H1 (cell line): Measurements from ENCODE around the gene COTL1. TPM values are rescaled to one million over a fixed set of nuclear protein-coding genes. Genes with fewer than 3 reads are reported as not detected.

Source experiments
- SP1 ChIP-seq: IDR thresholded peaks from 2 replicates; pipeline ENCODE4 v1.6.1; 2011; ENCODE audit warnings: low read depth, low read length
- polyA plus RNA-seq, 7 experiments: library from polyadenylated mRNA; depleted of rRNA in 3 of 7; stranded (reverse) in 5 of 7; unstranded in 2 of 7; fragments of >200 nt in 5 of 7; fragments of 200-250 nt in 2 of 7; gene quantifications; 1 replicate in 5 of 7; 2 replicates in 1 of 7; 4 replicates in 1 of 7; pipeline versions ENCODE4 v1.2.1 to v1.2.3, GENCODE V29; 2011 to 2013; ENCODE audit warnings: missing spikeins in 2 of 7, mixed read lengths in 2 of 7
- total RNA-seq: library from RNA; stranded (reverse); fragmentation: NEBNext Ultra II Directional; extraction: Animal tissue kit (Norgen Biotek cat#: 25700); gene quantifications from 2 replicates; pipeline ENCODE4 v1.2.1, GENCODE V29; 2021
- TF ChIP-seq, protein P1 (sequence below): fragments of 300-600 bp; sonication (generic); IDR thresholded peaks from 2 replicates; pipeline ENCODE4 v1.7.1; 2012; ENCODE audit warnings: low read length, moderate library complexity, mild to moderate bottlenecking, inconsistent platforms; ENCODE audit not compliant: insufficient replicate concordance
- TF ChIP-seq, protein P2 (sequence below): IDR thresholded peaks from 2 replicates; pipeline ENCODE4 v1.6.1; 2012; ENCODE audit warnings: inconsistent platforms

COTL1 gene
- total and polyA plus RNA-seq, 2 of the 8 experiments (the other 6 are each of a cell fraction or from before 2014, with no cell fraction given) = 59.2 to 183 TPM

DNA sequence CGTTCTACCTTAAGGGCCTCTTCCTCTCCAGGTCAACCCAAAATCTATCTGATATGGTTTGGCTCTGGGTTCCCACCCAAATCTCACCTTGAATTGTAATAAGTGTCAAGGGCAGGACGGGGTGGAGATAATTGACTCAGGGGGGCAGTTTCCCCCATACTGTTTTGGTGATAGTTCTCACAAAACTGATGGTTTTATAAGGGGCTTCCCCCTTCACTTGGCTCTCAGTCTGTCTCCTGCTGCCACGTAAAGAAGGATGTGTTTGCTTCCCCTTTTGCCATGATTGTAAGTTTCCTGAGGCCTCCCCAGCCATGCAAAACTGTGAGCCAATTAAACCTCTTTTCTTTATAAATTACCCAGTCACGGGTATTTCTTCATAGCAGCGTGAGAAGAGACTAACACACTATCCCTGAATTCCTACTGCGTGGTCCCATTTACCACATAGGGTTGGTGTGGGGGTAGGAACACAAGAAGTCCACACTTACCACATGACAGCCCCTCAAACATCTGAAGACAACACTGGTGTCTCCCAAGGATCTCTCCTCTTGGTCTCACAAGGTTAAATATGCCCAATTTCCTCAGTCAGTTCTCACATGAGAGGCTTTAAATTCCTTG lies 8.2 kb downstream of the COTL1 start (continued):
- TF ChIP-seq, protein P1, sequence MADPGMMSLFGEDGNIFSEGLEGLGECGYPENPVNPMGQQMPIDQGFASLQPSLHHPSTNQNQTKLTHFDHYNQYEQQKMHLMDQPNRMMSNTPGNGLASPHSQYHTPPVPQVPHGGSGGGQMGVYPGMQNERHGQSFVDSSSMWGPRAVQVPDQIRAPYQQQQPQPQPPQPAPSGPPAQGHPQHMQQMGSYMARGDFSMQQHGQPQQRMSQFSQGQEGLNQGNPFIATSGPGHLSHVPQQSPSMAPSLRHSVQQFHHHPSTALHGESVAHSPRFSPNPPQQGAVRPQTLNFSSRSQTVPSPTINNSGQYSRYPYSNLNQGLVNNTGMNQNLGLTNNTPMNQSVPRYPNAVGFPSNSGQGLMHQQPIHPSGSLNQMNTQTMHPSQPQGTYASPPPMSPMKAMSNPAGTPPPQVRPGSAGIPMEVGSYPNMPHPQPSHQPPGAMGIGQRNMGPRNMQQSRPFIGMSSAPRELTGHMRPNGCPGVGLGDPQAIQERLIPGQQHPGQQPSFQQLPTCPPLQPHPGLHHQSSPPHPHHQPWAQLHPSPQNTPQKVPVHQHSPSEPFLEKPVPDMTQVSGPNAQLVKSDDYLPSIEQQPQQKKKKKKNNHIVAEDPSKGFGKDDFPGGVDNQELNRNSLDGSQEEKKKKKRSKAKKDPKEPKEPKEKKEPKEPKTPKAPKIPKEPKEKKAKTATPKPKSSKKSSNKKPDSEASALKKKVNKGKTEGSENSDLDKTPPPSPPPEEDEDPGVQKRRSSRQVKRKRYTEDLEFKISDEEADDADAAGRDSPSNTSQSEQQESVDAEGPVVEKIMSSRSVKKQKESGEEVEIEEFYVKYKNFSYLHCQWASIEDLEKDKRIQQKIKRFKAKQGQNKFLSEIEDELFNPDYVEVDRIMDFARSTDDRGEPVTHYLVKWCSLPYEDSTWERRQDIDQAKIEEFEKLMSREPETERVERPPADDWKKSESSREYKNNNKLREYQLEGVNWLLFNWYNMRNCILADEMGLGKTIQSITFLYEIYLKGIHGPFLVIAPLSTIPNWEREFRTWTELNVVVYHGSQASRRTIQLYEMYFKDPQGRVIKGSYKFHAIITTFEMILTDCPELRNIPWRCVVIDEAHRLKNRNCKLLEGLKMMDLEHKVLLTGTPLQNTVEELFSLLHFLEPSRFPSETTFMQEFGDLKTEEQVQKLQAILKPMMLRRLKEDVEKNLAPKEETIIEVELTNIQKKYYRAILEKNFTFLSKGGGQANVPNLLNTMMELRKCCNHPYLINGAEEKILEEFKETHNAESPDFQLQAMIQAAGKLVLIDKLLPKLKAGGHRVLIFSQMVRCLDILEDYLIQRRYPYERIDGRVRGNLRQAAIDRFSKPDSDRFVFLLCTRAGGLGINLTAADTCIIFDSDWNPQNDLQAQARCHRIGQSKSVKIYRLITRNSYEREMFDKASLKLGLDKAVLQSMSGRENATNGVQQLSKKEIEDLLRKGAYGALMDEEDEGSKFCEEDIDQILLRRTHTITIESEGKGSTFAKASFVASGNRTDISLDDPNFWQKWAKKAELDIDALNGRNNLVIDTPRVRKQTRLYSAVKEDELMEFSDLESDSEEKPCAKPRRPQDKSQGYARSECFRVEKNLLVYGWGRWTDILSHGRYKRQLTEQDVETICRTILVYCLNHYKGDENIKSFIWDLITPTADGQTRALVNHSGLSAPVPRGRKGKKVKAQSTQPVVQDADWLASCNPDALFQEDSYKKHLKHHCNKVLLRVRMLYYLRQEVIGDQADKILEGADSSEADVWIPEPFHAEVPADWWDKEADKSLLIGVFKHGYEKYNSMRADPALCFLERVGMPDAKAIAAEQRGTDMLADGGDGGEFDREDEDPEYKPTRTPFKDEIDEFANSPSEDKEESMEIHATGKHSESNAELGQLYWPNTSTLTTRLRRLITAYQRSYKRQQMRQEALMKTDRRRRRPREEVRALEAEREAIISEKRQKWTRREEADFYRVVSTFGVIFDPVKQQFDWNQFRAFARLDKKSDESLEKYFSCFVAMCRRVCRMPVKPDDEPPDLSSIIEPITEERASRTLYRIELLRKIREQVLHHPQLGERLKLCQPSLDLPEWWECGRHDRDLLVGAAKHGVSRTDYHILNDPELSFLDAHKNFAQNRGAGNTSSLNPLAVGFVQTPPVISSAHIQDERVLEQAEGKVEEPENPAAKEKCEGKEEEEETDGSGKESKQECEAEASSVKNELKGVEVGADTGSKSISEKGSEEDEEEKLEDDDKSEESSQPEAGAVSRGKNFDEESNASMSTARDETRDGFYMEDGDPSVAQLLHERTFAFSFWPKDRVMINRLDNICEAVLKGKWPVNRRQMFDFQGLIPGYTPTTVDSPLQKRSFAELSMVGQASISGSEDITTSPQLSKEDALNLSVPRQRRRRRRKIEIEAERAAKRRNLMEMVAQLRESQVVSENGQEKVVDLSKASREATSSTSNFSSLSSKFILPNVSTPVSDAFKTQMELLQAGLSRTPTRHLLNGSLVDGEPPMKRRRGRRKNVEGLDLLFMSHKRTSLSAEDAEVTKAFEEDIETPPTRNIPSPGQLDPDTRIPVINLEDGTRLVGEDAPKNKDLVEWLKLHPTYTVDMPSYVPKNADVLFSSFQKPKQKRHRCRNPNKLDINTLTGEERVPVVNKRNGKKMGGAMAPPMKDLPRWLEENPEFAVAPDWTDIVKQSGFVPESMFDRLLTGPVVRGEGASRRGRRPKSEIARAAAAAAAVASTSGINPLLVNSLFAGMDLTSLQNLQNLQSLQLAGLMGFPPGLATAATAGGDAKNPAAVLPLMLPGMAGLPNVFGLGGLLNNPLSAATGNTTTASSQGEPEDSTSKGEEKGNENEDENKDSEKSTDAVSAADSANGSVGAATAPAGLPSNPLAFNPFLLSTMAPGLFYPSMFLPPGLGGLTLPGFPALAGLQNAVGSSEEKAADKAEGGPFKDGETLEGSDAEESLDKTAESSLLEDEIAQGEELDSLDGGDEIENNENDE = no peak
- TF ChIP-seq, protein P2, sequence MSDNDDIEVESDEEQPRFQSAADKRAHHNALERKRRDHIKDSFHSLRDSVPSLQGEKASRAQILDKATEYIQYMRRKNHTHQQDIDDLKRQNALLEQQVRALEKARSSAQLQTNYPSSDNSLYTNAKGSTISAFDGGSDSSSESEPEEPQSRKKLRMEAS = no peak
- TF ChIP-seq SP1 = no peak
- TF ChIP-seq, all 59 proteins: peak for 0
